HCT116 (cell line): Measurements from ENCODE around the gene EML3.

Experiments used
- CEBPB ChIP-seq: IDR thresholded peaks from 2 replicates; pipeline ENCODE4 v1.6.1; 2012; ENCODE audit warnings: low read depth
- ELF1 ChIP-seq: IDR thresholded peaks from 2 replicates; pipeline ENCODE4 v1.6.1; 2012; ENCODE audit warnings: low read depth, borderline replicate concordance
- EZH2 ChIP-seq: fragments of 200-600 bp; sonication (generic); IDR thresholded peaks from 2 replicates; pipeline ENCODE4 v1.6.1; 2017; ENCODE audit warnings: antibody characterized with exemption, mixed run types
- EZH2phosphoT487 ChIP-seq: fragments of 200-600 bp; IDR thresholded peaks from 2 replicates; pipeline ENCODE4 v1.6.1; 2018; ENCODE audit warnings: antibody characterized with exemption, borderline replicate concordance
- JUND ChIP-seq: IDR thresholded peaks from 2 replicates; pipeline ENCODE4 v1.6.1; 2012
- POLR2A ChIP-seq: IDR thresholded peaks from 2 replicates; pipeline ENCODE4 v1.7.0; 2011; ENCODE audit warnings: borderline replicate concordance; ENCODE audit not compliant: insufficient read depth, insufficient read length; ENCODE audit errors: extremely low read depth
- POLR2AphosphoS5 ChIP-seq: IDR thresholded peaks from 2 replicates; pipeline ENCODE4 v1.6.1; 2011; ENCODE audit warnings: mild to moderate bottlenecking, low read depth, low read length, moderate library complexity
- SIN3A ChIP-seq: IDR thresholded peaks from 2 replicates; pipeline ENCODE4 v1.6.1; 2012; ENCODE audit warnings: low read depth
- TF ChIP-seq, protein P1 (sequence below): IDR thresholded peaks from 2 replicates; pipeline ENCODE4 v1.6.1; 2012
- TF ChIP-seq, protein P2 (sequence below), 3 experiments: fragments of 200-600 bp in 1 of 3; sonication (generic) in 1 of 3; IDR thresholded peaks in 2 of 3; conservative IDR thresholded peaks in 1 of 3; 2 replicates each; pipeline ENCODE4 v1.5.1; 2012 to 2017; ENCODE audit warnings: low read depth in 2 of 3, low read length in 2 of 3, antibody characterized with exemption in 1 of 3, borderline replicate concordance in 1 of 3, control low read depth in 1 of 3, mild to moderate bottlenecking in 1 of 3, mixed read lengths in 1 of 3, mixed run types in 1 of 3, moderate library complexity in 1 of 3; ENCODE audit not compliant: insufficient read depth in 1 of 3
- TF ChIP-seq, protein P3 (sequence below): IDR thresholded peaks from 2 replicates; pipeline ENCODE4 v1.6.1; 2012

DNA sequence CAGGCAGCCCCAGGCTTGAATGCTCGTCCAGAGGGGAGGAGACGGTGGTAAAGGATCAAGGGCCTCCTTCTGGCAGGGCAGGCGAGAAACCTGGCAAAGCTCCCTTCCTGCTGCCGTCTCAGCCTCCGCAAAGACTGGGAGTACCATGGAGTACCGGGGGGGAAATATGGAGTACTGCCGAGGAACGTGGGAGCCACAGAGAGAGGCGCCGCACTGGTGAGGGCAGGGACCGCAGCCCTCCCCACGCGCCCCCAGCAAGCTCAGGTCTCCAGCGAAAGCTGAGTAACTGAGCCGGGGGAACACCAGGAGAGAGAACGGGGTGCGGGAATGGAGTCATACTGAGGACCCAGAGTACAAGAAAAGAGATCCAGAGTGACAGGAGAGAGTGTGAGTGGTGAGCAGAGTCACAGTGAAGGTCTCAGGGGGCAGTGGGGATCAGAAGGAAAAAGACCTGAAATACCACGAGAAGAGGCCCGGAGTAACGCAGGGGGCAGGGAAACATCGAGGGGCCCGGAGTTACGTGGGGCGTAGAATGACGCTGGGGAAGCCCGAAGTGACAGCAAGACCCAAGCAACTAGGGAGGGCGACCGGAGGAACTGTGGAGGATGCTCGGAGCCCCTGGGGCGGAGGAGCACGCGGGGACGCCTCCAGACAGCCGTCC is 740 bp downstream of the EML3 start:
- TF ChIP-seq POLR2AphosphoS5, result no peak
- TF ChIP-seq, protein P1, sequence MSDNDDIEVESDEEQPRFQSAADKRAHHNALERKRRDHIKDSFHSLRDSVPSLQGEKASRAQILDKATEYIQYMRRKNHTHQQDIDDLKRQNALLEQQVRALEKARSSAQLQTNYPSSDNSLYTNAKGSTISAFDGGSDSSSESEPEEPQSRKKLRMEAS, result 0 out of 2 replicates have a peak, but pooled peaks have one; percentile 54
- TF ChIP-seq, protein P2, sequence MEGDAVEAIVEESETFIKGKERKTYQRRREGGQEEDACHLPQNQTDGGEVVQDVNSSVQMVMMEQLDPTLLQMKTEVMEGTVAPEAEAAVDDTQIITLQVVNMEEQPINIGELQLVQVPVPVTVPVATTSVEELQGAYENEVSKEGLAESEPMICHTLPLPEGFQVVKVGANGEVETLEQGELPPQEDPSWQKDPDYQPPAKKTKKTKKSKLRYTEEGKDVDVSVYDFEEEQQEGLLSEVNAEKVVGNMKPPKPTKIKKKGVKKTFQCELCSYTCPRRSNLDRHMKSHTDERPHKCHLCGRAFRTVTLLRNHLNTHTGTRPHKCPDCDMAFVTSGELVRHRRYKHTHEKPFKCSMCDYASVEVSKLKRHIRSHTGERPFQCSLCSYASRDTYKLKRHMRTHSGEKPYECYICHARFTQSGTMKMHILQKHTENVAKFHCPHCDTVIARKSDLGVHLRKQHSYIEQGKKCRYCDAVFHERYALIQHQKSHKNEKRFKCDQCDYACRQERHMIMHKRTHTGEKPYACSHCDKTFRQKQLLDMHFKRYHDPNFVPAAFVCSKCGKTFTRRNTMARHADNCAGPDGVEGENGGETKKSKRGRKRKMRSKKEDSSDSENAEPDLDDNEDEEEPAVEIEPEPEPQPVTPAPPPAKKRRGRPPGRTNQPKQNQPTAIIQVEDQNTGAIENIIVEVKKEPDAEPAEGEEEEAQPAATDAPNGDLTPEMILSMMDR (IDR thresholded peaks at IDR 0.05 in 2 of 3, conservative IDR thresholded peaks at IDR 0.05 in 1 of 3; ENCODE audit: borderline replicate concordance in 1 of 3, insufficient read depth in 1 of 3, low read depth in 2 of 3, low read length in 2 of 3), result no peak; a peak in 1 of 6 replicates
- TF ChIP-seq POLR2A, result no peak
- no peak for TF ChIP-seq CEBPB
- TF ChIP-seq ELF1, result no peak
- TF ChIP-seq SIN3A, result no peak
- no peak for TF ChIP-seq EZH2phosphoT487
- TF ChIP-seq, protein P3, sequence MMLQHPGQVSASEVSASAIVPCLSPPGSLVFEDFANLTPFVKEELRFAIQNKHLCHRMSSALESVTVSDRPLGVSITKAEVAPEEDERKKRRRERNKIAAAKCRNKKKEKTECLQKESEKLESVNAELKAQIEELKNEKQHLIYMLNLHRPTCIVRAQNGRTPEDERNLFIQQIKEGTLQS, result no peak
- TF ChIP-seq EZH2, result no peak
- no peak for TF ChIP-seq JUND
